ENCODE results near the gene SEC14L1.

GRCh38 chr17:77148940-77149510, 8.3 kb downstream of the SEC14L1 start:
- TF ChIP-seq CTCF (IDR thresholded peaks at IDR 0.05) (no peak), POLR2A (IDR thresholded peaks at IDR 0.05) (no peak)
